Esophagus muscularis mucosa (tissue), 4 donors: ENCODE data around the gene PADI6. TPM values are rescaled to one million over a fixed set of nuclear protein-coding genes. Genes with fewer than 3 reads are reported as not detected.

Experiments used
- DNase-seq: peaks from one replicate; pipeline ENCODE4 v3.0.0-alpha.2; 2017; ENCODE audit errors: extremely low spot score
- H3K27ac ChIP-seq, 4 donors: fragments of 200-600 bp; sonication (generic); replicated peaks in 1 of 4; 1 replicate in 3 of 4; 2 replicates in 1 of 4; pipeline ENCODE4 v1.5.1; 2016 to 2019; ENCODE audit warnings: mild to moderate bottlenecking in 1 of 4
- H3K27me3 ChIP-seq, 4 donors: fragments of 200-600 bp; sonication (generic); one replicate each; pipeline versions ENCODE4 v1.5.1 to v1.6.0; 2016 to 2019
- H3K36me3 ChIP-seq, 4 donors: fragments of 200-600 bp; sonication (generic); one replicate each; pipeline ENCODE4 v1.5.1; 2016 to 2019
- H3K4me1 ChIP-seq, 4 donors: fragments of 200-600 bp; sonication (generic); one replicate each; pipeline ENCODE4 v1.5.1; 2016 to 2019
- H3K4me3 ChIP-seq, 4 donors: fragments of 200-600 bp; sonication (generic); 1 replicate in 2 of 4; 2 replicates in 2 of 4; pipeline ENCODE4 v1.5.1; 2016 to 2019; ENCODE audit warnings: mild to moderate bottlenecking in 4 of 4, moderate library complexity in 1 of 4
- H3K9me3 ChIP-seq, 4 donors: fragments of 200-600 bp; sonication (generic); 1 replicate in 3 of 4; 2 replicates in 1 of 4; pipeline ENCODE4 v1.5.1; 2016 to 2019
- EP300 ChIP-seq: sonication (generic); formaldehyde crosslinking; IDR thresholded peaks from one replicate; pipeline ENCODE4 v1.6.1; 2017; ENCODE audit warnings: antibody characterized with exemption
- POLR2A ChIP-seq: fragments of 450-650 bp; IDR thresholded peaks from one replicate; pipeline ENCODE4 v1.6.1; 2017; ENCODE audit warnings: antibody characterized with exemption, moderate library complexity, mild to moderate bottlenecking, low read depth
- POLR2AphosphoS5 ChIP-seq, 2 donors: sonication (generic); formaldehyde crosslinking; IDR thresholded peaks; one replicate each; pipeline ENCODE4 v1.6.1; 2017; ENCODE audit warnings: antibody characterized with exemption in 2 of 2
- WGBS: methylation state at CpG from one replicate; pipeline ENCODE4 v1.1.5; 2018; 5-methylcytosine and 5-hydroxymethylcytosine counted together
- intact Hi-C: fragments of 100-400 bp; cut with DNase I; formaldehyde crosslinking; loops from one replicate; pipeline ENCODE4 v1.15.1; 2023
- total RNA-seq, 4 donors: library from RNA; depleted of rRNA; stranded (reverse); fragments of >200 nt; gene quantifications; one replicate each; pipeline versions ENCODE4 v1.1.0 to v1.2.1, GENCODE V29; 2016
- TF ChIP-seq, protein P1 (sequence below), 3 experiments: fragments of 200-600 bp in 2 of 3; fragments of 450-650 bp in 1 of 3; sonication (generic) in 2 of 3; IDR thresholded peaks; one replicate each; pipeline ENCODE4 v1.5.1; 2017 to 2019; ENCODE audit warnings: antibody characterized with exemption in 3 of 3, mild to moderate bottlenecking in 2 of 3, moderate library complexity in 1 of 3

The PADI6 gene
- total RNA-seq, 4 donors from 2014 or later = not detected

DNA sequence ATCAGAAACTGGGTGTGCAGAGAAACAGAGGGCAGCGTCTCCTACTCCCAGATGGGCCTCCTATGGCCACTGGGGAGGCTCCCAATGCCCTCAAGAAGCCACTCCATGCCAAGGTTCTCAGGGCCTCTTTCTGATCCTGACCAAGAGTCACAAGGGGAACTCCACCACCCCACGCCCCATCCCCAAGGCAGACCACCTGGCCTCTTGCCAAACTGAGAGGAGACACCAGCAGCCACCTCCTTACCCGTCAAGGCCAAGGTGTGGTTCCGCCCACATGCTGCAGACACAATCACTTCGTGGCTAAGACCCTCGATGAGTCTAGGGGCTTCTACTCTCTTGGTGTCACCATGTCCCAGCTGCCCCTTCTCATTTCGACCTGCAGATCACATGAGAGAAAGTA is 50.5 kb downstream of the PADI6 start:
- DNase-seq = no peak
- TF ChIP-seq POLR2AphosphoS5 (IDR thresholded peaks at IDR 0.05) = no peak
- no peak for TF ChIP-seq EP300
- TF ChIP-seq, protein P1, sequence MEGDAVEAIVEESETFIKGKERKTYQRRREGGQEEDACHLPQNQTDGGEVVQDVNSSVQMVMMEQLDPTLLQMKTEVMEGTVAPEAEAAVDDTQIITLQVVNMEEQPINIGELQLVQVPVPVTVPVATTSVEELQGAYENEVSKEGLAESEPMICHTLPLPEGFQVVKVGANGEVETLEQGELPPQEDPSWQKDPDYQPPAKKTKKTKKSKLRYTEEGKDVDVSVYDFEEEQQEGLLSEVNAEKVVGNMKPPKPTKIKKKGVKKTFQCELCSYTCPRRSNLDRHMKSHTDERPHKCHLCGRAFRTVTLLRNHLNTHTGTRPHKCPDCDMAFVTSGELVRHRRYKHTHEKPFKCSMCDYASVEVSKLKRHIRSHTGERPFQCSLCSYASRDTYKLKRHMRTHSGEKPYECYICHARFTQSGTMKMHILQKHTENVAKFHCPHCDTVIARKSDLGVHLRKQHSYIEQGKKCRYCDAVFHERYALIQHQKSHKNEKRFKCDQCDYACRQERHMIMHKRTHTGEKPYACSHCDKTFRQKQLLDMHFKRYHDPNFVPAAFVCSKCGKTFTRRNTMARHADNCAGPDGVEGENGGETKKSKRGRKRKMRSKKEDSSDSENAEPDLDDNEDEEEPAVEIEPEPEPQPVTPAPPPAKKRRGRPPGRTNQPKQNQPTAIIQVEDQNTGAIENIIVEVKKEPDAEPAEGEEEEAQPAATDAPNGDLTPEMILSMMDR (IDR thresholded peaks at IDR 0.05) = no peak
- TF ChIP-seq POLR2A = no peak
- intact Hi-C loops = loop anchor here (5.0 kb wide), 1 partner anchor 70 kb away; no protein-coding TSS in a partner anchor
- Histone ChIP-seq H3K4me3 (no peak overlapping the region), H3K36me3 (peaks cover 11 to 94% (median 84%) of the 10 kb centered on the region in 4 donors), H3K27ac (no peak overlapping the region), H3K27me3 (no peaks in the 10 kb centered on the region), H3K9me3 (no peaks in the 10 kb centered on the region), H3K4me1 (peaks cover 4 to 32% (median 26%) of the 10 kb centered on the region in 4 donors)
- WGBS = 71% methylated on average over 7 of the region's 7 CpGs

DNA sequence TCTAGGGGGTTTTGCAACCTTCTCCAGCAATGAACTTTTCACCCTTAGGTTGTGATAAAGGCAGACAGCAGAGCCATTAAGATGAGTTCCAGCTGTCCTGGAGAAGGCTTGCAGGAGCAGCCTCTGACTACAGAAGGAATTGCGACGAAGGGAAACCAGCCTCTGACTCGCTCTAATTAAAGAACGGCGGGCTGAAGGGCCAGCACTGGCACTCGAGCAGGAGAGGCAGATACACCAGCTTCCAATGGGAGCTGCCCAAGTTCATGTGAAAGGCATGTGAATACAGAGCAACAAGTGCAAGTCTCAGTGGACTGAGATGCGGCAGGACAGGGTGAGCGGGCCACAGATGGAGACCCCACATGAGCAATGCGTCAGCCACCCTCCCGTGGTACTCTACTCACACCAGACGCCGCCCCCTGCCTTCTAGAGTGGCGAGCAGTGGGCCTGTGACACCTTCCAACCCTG is 51.8 kb downstream of the PADI6 start:
- peak; percentile 44 to 57 for TF ChIP-seq POLR2AphosphoS5 (IDR thresholded peaks at IDR 0.05)
- TF ChIP-seq, protein P1 (IDR thresholded peaks at IDR 0.05) = no peak
- Histone ChIP-seq H3K4me1 (peaks cover 4 to 32% (median 26%) of the 10 kb centered on the region in 4 donors), H3K27ac (peak overlapping the region; percentile 54 to 74 (median 61)), H3K27me3 (no peaks in the 10 kb centered on the region), H3K4me3 (peak overlapping the region in 1 of 4 donors; percentile 4), H3K36me3 (peaks cover 24 to 94% (median 85%) of the 10 kb centered on the region in 4 donors), H3K9me3 (no peaks in the 10 kb centered on the region)
- DNase-seq = no peak
- intact Hi-C loops = loop anchor here (5.0 kb wide), 1 partner anchor 68 kb away; no protein-coding TSS in a partner anchor
- 42% methylated on average over 6 of the region's 13 CpGs for WGBS

DNA sequence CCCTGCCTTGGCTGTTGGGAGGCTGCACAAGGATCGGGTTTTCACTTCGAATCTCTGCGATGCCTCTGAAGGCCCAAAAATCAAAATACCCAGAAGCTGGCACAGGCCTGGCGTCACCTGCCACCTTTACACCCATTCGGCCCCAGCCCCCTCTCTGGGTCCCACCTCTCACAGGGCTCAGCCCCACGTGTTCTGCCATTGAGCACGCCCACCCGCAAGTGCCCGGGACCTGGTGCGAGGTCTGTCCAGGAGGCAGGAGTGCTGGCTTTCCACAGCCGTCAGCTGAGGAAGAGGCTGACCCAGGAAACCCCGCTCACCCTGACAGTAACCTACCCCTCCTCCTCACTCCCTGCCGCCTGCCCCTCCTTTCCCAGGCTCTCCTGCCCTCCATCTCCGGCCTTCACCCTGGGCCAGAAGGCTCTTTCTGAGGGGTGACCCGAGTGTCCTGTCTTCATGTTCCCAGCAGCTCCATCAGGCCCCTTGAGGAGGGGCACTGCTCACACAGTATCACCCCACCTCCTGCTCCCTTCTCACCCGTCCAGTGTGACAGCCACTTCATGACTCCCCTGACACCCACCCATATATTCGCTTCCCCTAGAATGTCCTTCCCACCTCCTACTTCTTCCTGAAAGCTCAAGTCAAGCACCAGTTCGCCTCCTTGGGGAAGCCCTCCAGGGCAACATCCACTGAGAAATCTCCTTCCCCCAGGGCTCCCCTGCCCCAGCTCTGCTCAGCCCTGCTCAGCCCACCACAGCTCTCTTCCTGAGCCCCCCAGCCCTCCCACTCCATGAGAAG is 54.0 kb downstream of the PADI6 start:
- Histone ChIP-seq H3K27ac (no peak overlapping the region), H3K27me3 (no peaks in the 10 kb centered on the region), H3K9me3 (no peaks in the 10 kb centered on the region), H3K4me1 (peaks cover 4 to 25% (median 17%) of the 10 kb centered on the region in 4 donors), H3K36me3 (peaks cover 25 to 88% (median 74%) of the 10 kb centered on the region in 4 donors), H3K4me3 (no peak overlapping the region)
- intact Hi-C loops = no loop called here
- no peak for DNase-seq
- TF ChIP-seq POLR2AphosphoS5 (IDR thresholded peaks at IDR 0.05) (no peak), POLR2A (no peak), EP300 (no peak)
- TF ChIP-seq, protein P1 (IDR thresholded peaks at IDR 0.05) = no peak
- 91% methylated on average over 16 of the region's 18 CpGs for WGBS

DNA sequence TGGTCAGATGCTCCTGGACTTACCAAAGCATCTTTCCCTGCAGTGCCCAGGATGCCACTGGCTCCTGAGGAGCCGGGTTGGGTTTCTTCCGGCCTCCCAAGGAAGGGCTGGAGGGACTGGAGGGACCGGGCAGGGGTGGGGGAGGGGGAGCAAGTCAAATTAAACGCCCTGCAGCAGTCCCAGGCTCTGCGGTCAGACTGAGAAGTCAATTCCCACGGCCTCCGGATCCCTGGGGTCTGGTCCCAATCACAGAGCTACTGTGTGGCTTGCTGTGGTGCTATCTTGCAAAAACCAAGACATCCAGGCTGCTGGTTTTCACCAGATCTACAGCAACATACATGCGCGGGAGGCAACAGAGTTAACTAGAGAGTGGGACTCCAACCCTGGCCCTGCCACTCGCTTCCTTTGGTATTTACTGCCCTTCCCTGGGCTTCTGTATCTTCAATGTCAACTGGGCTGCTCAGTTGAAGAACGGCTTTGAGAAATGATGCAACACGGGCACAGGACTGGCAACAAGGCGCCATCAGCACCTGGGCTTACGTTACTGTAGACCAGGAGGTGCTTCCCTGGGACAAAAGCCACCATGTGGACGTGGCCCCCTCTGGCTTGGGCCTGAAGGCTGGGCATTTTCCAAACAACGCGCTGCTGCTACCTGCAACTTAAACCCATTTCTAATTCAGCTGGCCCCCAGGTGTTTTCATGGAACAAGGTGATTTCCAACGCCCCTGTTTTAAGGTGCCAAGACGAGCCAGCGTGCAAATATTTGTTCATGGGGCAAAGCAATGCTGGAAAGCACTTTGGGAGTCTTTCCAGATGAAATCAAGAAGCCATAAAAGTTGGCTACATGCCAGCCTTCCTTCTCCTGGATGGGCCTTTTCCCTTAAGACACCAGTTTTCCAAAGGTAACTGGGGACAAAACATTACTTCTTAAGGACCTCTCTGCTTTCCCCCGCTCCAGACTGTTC is 56.0 kb downstream of the PADI6 start:
- intact Hi-C loops = no loop called here

More for the DNA sequence above, 56.0 kb downstream of the PADI6 start:
- Histone ChIP-seq H3K4me1 (peaks cover 4 to 22% (median 17%) of the 10 kb centered on the region in 4 donors), H3K27ac (no peak overlapping the region), H3K27me3 (no peaks in the 10 kb centered on the region), H3K9me3 (no peaks in the 10 kb centered on the region), H3K36me3 (peaks cover 22 to 70% (median 62%) of the 10 kb centered on the region in 4 donors), H3K4me3 (no peak overlapping the region)
- DNase-seq = no peak
- WGBS = 86% methylated on average over 10 of the region's 21 CpGs
- TF ChIP-seq, protein P1 (IDR thresholded peaks at IDR 0.05) = no peak
- TF ChIP-seq EP300 (no peak), POLR2A (no peak), POLR2AphosphoS5 (IDR thresholded peaks at IDR 0.05) (no peak)
